H1 (cell line): ENCODE measurements around the gene ISOC2. TPM values are rescaled to one million over a fixed set of nuclear protein-coding genes. Genes with fewer than 3 reads are reported as not detected.

Experiments
- ASH2L ChIP-seq: fragments of 200-600, 300-600 bp; sonication (generic); IDR thresholded peaks from one replicate; pipeline ENCODE4 v1.7.1; 2017; ENCODE audit warnings: low read length
- BACH1 ChIP-seq: IDR thresholded peaks from 2 replicates; pipeline ENCODE4 v1.6.1; 2012; ENCODE audit warnings: low read length, improper control_type of control experiment
- CBX8 ChIP-seq: fragments of 300-800, 300-1000 bp; sonication (generic); IDR thresholded peaks from 2 replicates; pipeline ENCODE4 v1.7.1; 2016; ENCODE audit warnings: low read depth, low read length, borderline replicate concordance
- CHD2 ChIP-seq: IDR thresholded peaks from 2 replicates; pipeline ENCODE4 v1.6.1; 2012; ENCODE audit warnings: low read length, improper control_type of control experiment
- EGR1 ChIP-seq: IDR thresholded peaks from 2 replicates; pipeline ENCODE4 v1.6.1; 2011; ENCODE audit warnings: low read depth, low read length, borderline replicate concordance
- GTF2F1 ChIP-seq: IDR thresholded peaks from 2 replicates; pipeline ENCODE4 v1.6.1; 2012; ENCODE audit warnings: low read depth, low read length, improper control_type of control experiment, borderline replicate concordance
- HDAC2 ChIP-seq, 2 experiments: fragments of 300-600 bp in 1 of 2; sonication (generic) in 1 of 2; IDR thresholded peaks; 2 replicates each; pipeline ENCODE4 v1.6.1; 2011 to 2012; ENCODE audit warnings: low read depth in 2 of 2, low read length in 2 of 2, mild to moderate bottlenecking in 2 of 2, moderate library complexity in 2 of 2, borderline replicate concordance in 1 of 2, inconsistent platforms in 1 of 2
- JUND ChIP-seq: IDR thresholded peaks from 2 replicates; pipeline ENCODE4 v1.6.1; 2011; ENCODE audit warnings: mild to moderate bottlenecking, improper control_type of control experiment, low read length
- NANOG ChIP-seq: IDR thresholded peaks from 2 replicates; pipeline ENCODE4 v1.6.1; 2011; ENCODE audit warnings: low read length, low read depth, mild to moderate bottlenecking, inconsistent platforms; ENCODE audit not compliant: insufficient read depth, poor library complexity, severe bottlenecking
- NRF1 ChIP-seq: IDR thresholded peaks from 2 replicates; pipeline ENCODE4 v1.6.1; 2011; ENCODE audit warnings: mild to moderate bottlenecking, low read depth, low read length, improper control_type of control experiment
- PHF8 ChIP-seq: fragments of 200-600 bp; sonication (generic); conservative IDR thresholded peaks from 2 replicates; pipeline ENCODE4 v1.7.1; 2012; ENCODE audit warnings: low read depth, mild to moderate bottlenecking, inconsistent platforms, low read length, moderate library complexity
- POLR2A ChIP-seq, 2 experiments: IDR thresholded peaks; 1 replicate in 1 of 2; 2 replicates in 1 of 2; pipeline ENCODE4 v1.6.1; 2011; ENCODE audit warnings: low read depth in 2 of 2, low read length in 2 of 2, mild to moderate bottlenecking in 2 of 2; ENCODE audit errors: control extremely low read depth in 1 of 2
- RAD21 ChIP-seq, 2 experiments: IDR thresholded peaks in 1 of 2; conservative IDR thresholded peaks in 1 of 2; 2 replicates each; pipeline ENCODE4 v1.6.1; 2011; ENCODE audit warnings: low read depth in 2 of 2, low read length in 2 of 2, improper control_type of control experiment in 1 of 2, inconsistent platforms in 1 of 2, mild to moderate bottlenecking in 1 of 2, moderate library complexity in 1 of 2
- RNF2 ChIP-seq: fragments of 200-900, 300-1000 bp; sonication (generic); IDR thresholded peaks from 2 replicates; pipeline ENCODE4 v1.7.1; 2016; ENCODE audit warnings: borderline replicate concordance, low read depth, mild to moderate bottlenecking, antibody characterized with exemption, low read length; ENCODE audit not compliant: poor library complexity, severe bottlenecking; ENCODE audit errors: missing control alignments
- RXRA ChIP-seq: IDR thresholded peaks from 2 replicates; pipeline ENCODE4 v1.6.1; 2011; ENCODE audit warnings: low read depth, mild to moderate bottlenecking, low read length, moderate library complexity; ENCODE audit not compliant: insufficient read depth
- SP2 ChIP-seq: IDR thresholded peaks from 2 replicates; pipeline ENCODE4 v1.6.1; 2012; ENCODE audit warnings: mild to moderate bottlenecking, low read length, inconsistent platforms
- SP4 ChIP-seq: IDR thresholded peaks from 2 replicates; pipeline ENCODE4 v1.6.1; 2012; ENCODE audit warnings: low read length, inconsistent platforms
- TAF7 ChIP-seq: optimal IDR thresholded peaks from 2 replicates; pipeline ENCODE3; 2011; ENCODE audit warnings: low read depth, mild to moderate bottlenecking, inconsistent platforms, low read length, moderate library complexity, borderline replicate concordance
- TBP ChIP-seq: IDR thresholded peaks from 2 replicates; pipeline ENCODE4 v1.6.1; 2011; ENCODE audit warnings: low read depth, low read length, improper control_type of control experiment
- USF2 ChIP-seq: IDR thresholded peaks from 2 replicates; pipeline ENCODE4 v1.6.1; 2011; ENCODE audit warnings: low read length, improper control_type of control experiment
- YY1 ChIP-seq: IDR thresholded peaks from 2 replicates; pipeline ENCODE4 v1.6.1; 2011; ENCODE audit warnings: low read depth, mild to moderate bottlenecking, low read length
- ZNF274 ChIP-seq: IDR thresholded peaks from 2 replicates; pipeline ENCODE4 v1.7.0; 2012; ENCODE audit warnings: low read length, borderline replicate concordance; ENCODE audit errors: extremely low read depth
- polyA plus RNA-seq, 7 experiments: library from polyadenylated mRNA; depleted of rRNA in 3 of 7; stranded (reverse) in 5 of 7; unstranded in 2 of 7; fragments of >200 nt in 5 of 7; fragments of 200-250 nt in 2 of 7; gene quantifications; 1 replicate in 5 of 7; 2 replicates in 1 of 7; 4 replicates in 1 of 7; pipeline versions ENCODE4 v1.2.1 to v1.2.3, GENCODE V29; 2011 to 2013; ENCODE audit warnings: missing spikeins in 2 of 7, mixed read lengths in 2 of 7
- total RNA-seq: library from RNA; stranded (reverse); fragmentation: NEBNext Ultra II Directional; extraction: Animal tissue kit (Norgen Biotek cat#: 25700); gene quantifications from 2 replicates; pipeline ENCODE4 v1.2.1, GENCODE V29; 2021

Gene ISOC2
- total and polyA plus RNA-seq, 2 of the 8 experiments (the other 6 are each of a cell fraction or from before 2014, with no cell fraction given) = 96.9 to 152 TPM

- peak in 1 of 2 experiments; percentile 5; a peak in 1 of 4 replicates for TF ChIP-seq RAD21 (IDR thresholded peaks at IDR 0.05 in 1 of 2, conservative IDR thresholded peaks at IDR 0.05 in 1 of 2; ENCODE audit: low read depth in 2 of 2, low read length in 2 of 2)
- TF ChIP-seq CHD2 = peak; percentile 76
- TF ChIP-seq BACH1 = 0 out of 2 replicates have a peak, but pooled peaks have one; percentile 30
- TF ChIP-seq GTF2F1 = peak; percentile 99
- no peak for TF ChIP-seq ZNF274
- TF ChIP-seq NANOG = peak; percentile 19
- TF ChIP-seq NRF1 = 0 out of 2 replicates have a peak, but pooled peaks have one; percentile 31
- TF ChIP-seq HDAC2 (IDR thresholded peaks at IDR 0.05; ENCODE audit: borderline replicate concordance in 1 of 2, low read depth in 2 of 2, low read length in 2 of 2) = 0 out of 4 replicates have a peak, but pooled peaks have one; percentile 24 to 32
- TF ChIP-seq RXRA = no peak
- peak; percentile 97 for TF ChIP-seq TBP
- 0 out of 2 replicates have a peak, but pooled peaks have one; percentile 28 for TF ChIP-seq EGR1
- TF ChIP-seq ASH2L = no peak
- peak; percentile 60; the same call in 1 of the 2 replicates for TF ChIP-seq SP4
- TF ChIP-seq TAF7 = no peak
- TF ChIP-seq POLR2A (IDR thresholded peaks at IDR 0.05; ENCODE audit: control extremely low read depth in 1 of 2, low read depth in 2 of 2, low read length in 2 of 2) = peak in 1 of 2 experiments; percentile 95; a peak in 2 of 3 replicates
- TF ChIP-seq RNF2 = peak; percentile 57
- peak; percentile 24; the same call in 1 of the 2 replicates for TF ChIP-seq JUND
- TF ChIP-seq PHF8 = peak; percentile 15
- TF ChIP-seq CBX8 = no peak
- peak; percentile 91 for TF ChIP-seq USF2
- peak; percentile 27; the same call in 1 of the 2 replicates for TF ChIP-seq SP2
- peak; percentile 95 for TF ChIP-seq YY1
Observed at GRCh38 chr19:55407800-55408532, 53.5 kb downstream of the ISOC2 start (continued).
